ENCODE measurements around the gene TMC5.

The TMC5 gene

DNA sequence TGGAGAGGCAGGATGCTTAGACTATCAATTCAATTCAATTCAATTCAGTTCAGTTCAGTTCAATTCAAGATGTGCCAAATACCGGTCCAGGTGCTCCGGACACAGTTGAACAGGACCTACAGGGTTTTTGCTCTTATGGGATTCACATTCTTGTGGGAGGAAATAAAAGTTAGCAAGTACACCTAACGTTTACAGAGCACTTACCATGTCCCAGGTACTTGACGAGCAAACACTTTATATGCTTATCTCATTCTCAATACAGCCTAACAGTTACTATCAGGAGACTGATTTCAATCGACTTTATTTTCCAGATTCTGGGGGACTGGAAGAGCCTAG, 104.7 kb downstream of the TMC5 start:
- peaks cover 24% of the 10 kb centered on the region for H3K4me1 ChIP-seq (ENCODE audit: low read length)
- H3F3A ChIP-seq (ENCODE audit: insufficient read depth, low read length), result peaks cover 21% of the 10 kb centered on the region
- peaks cover 72% of the 10 kb centered on the region for H3K79me2 ChIP-seq (ENCODE audit: low read length)
- H2AFZ ChIP-seq (ENCODE audit: low read length), result peak overlapping the region; percentile 42
- no peaks in the 10 kb centered on the region for H3K9me2 ChIP-seq (replicated peaks; ENCODE audit: insufficient read depth, low read length)
- no peaks in the 10 kb centered on the region for H4K20me1 ChIP-seq (ENCODE audit: insufficient read depth, low read length)
- H3K9me3 ChIP-seq (replicated peaks; ENCODE audit: insufficient read depth, low read length), result no peaks in the 10 kb centered on the region
- no peak for DNase-seq
- peak overlapping the region; percentile 17; the same call in 1 of the 2 replicates for H3K27ac ChIP-seq (ENCODE audit: low read length)
- peak overlapping the region; percentile 81; the same call in 1 of the 2 replicates for H3K9ac ChIP-seq (ENCODE audit: low read length)
- peak overlapping the region; percentile 52; the same call in 1 of the 2 replicates for H3K4me2 ChIP-seq (ENCODE audit: low read depth, low read length)
- H3K27me3 ChIP-seq (replicated peaks; ENCODE audit: insufficient read depth, low read length), result no peaks in the 10 kb centered on the region
- TF ChIP-seq EZH2phosphoT487 (IDR thresholded peaks at IDR 0.05; ENCODE audit: low read length) (no peak), EZH2 (optimal IDR thresholded peaks at IDR 0.05; ENCODE audit: low read depth, low read length) (no peak)
- TF ChIP-seq, protein P1, sequence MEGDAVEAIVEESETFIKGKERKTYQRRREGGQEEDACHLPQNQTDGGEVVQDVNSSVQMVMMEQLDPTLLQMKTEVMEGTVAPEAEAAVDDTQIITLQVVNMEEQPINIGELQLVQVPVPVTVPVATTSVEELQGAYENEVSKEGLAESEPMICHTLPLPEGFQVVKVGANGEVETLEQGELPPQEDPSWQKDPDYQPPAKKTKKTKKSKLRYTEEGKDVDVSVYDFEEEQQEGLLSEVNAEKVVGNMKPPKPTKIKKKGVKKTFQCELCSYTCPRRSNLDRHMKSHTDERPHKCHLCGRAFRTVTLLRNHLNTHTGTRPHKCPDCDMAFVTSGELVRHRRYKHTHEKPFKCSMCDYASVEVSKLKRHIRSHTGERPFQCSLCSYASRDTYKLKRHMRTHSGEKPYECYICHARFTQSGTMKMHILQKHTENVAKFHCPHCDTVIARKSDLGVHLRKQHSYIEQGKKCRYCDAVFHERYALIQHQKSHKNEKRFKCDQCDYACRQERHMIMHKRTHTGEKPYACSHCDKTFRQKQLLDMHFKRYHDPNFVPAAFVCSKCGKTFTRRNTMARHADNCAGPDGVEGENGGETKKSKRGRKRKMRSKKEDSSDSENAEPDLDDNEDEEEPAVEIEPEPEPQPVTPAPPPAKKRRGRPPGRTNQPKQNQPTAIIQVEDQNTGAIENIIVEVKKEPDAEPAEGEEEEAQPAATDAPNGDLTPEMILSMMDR (IDR thresholded peaks at IDR 0.05; ENCODE audit: low read length), result no peak
- H3K4me3 ChIP-seq (ENCODE audit: low read length), result peak overlapping the region; percentile 77; the same call in 1 of the 2 replicates
- no peaks in the 10 kb centered on the region for H3K36me3 ChIP-seq (replicated peaks; ENCODE audit: insufficient read depth, low read length)

- TF ChIP-seq EZH2phosphoT487 (IDR thresholded peaks at IDR 0.05; ENCODE audit: low read length), result no peak
- no peak for TF ChIP-seq EZH2 (optimal IDR thresholded peaks at IDR 0.05; ENCODE audit: low read depth, low read length)
- TF ChIP-seq, protein P1 (IDR thresholded peaks at IDR 0.05; ENCODE audit: low read length), result no peak
- H3K9me2 ChIP-seq (replicated peaks; ENCODE audit: insufficient read depth, low read length), result no peaks in the 10 kb centered on the region
- peaks cover 24% of the 10 kb centered on the region for H3K4me1 ChIP-seq (ENCODE audit: low read length)
- no peaks in the 10 kb centered on the region for H3K36me3 ChIP-seq (replicated peaks; ENCODE audit: insufficient read depth, low read length)
- H3K9ac ChIP-seq (ENCODE audit: low read length), result no peak overlapping the region
- no peak overlapping the region for H3K27ac ChIP-seq (ENCODE audit: low read length)
- no peaks in the 10 kb centered on the region for H3K9me3 ChIP-seq (replicated peaks; ENCODE audit: insufficient read depth, low read length)
- H3K4me2 ChIP-seq (ENCODE audit: low read depth, low read length), result peak overlapping the region; percentile 52; the same call in 1 of the 2 replicates
- no peaks in the 10 kb centered on the region for H4K20me1 ChIP-seq (ENCODE audit: insufficient read depth, low read length)
- peak overlapping the region; percentile 42 for H2AFZ ChIP-seq (ENCODE audit: low read length)
- no peak for DNase-seq
- H3K4me3 ChIP-seq (ENCODE audit: low read length), result no peak overlapping the region
- peaks cover 68% of the 10 kb centered on the region for H3K79me2 ChIP-seq (ENCODE audit: low read length)
- H3F3A ChIP-seq (ENCODE audit: insufficient read depth, low read length), result peaks cover 21% of the 10 kb centered on the region
- H3K27me3 ChIP-seq (replicated peaks; ENCODE audit: insufficient read depth, low read length), result no peaks in the 10 kb centered on the region
Measured at GRCh38 chr16:19522760-19523159, 105.1 kb downstream of the TMC5 start.

DNA sequence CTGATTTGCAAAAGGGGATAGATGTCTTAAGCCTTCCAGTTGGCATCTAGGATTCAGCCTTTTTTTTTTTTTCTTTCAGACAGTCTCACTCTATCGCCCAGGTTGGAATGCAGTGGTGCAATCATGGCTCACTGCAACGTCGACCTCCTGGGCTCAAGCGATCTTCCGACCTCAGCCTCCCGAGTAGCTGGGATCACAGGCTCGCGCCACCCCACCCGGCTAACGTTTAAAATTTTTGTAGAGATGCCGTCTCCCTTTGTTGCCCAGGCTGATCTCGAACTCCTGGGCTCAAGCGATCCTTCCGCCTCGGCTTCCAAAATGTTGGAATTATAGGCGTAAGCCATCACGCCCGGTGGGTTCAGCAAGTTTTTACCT, 105.5 kb downstream of the TMC5 start:
- Histone ChIP-seq H3K9me2 (replicated peaks; ENCODE audit: insufficient read depth, low read length) (no peaks in the 10 kb centered on the region), H3K4me3 (ENCODE audit: low read length) (0 out of 2 replicates have a peak overlapping the region, but pooled peaks have one; percentile 85), H3K9ac (ENCODE audit: low read length) (no peak overlapping the region), H3K4me2 (ENCODE audit: low read depth, low read length) (peak overlapping the region; percentile 37; the same call in 1 of the 2 replicates), H3K9me3 (replicated peaks; ENCODE audit: insufficient read depth, low read length) (no peaks in the 10 kb centered on the region), H3K79me2 (ENCODE audit: low read length) (peaks cover 67% of the 10 kb centered on the region), H2AFZ (ENCODE audit: low read length) (peak overlapping the region; percentile 71), H3K36me3 (replicated peaks; ENCODE audit: insufficient read depth, low read length) (0 out of 2 replicates have a peak, but pooled peaks cover 2% of the 10 kb centered on the region), H3K4me1 (ENCODE audit: low read length) (peaks cover 24% of the 10 kb centered on the region), H4K20me1 (ENCODE audit: insufficient read depth, low read length) (no peaks in the 10 kb centered on the region), H3F3A (ENCODE audit: insufficient read depth, low read length) (peaks cover 21% of the 10 kb centered on the region), H3K27ac (ENCODE audit: low read length) (no peak overlapping the region), H3K27me3 (replicated peaks; ENCODE audit: insufficient read depth, low read length) (no peaks in the 10 kb centered on the region)
- no peak for TF ChIP-seq EZH2phosphoT487 (IDR thresholded peaks at IDR 0.05; ENCODE audit: low read length)
- TF ChIP-seq EZH2 (optimal IDR thresholded peaks at IDR 0.05; ENCODE audit: low read depth, low read length), result no peak
- DNase-seq, result no peak
